GM12878 (cell line): ENCODE results near the gene SRCAP. TPM values are rescaled to one million over a fixed set of nuclear protein-coding genes. Genes with fewer than 3 reads are reported as not detected.
A peak's percentile ranks its signal among the peaks of the same experiment; 100 is the strongest.

ENCODE experiments used
- ATAC-seq: fragments of 200-7000 bp; cut with Tn5 transposase; 3 replicates; pipeline ENCODE4 v1.9.1; 2020; ENCODE audit warnings: mild to moderate bottlenecking, moderate library complexity
- BruUV-seq: library from RNA; stranded (reverse); fragments of 400-500 nt; replicated peaks from 2 replicates; lab custom pipeline; 2021; lab: Mats Ljungman, UMichigan
- CTCF ChIA-PET: fragments of 300-600 bp; sonication (Branson Sonifier 250); formaldehyde crosslinking; extraction: SDS; loops from one replicate; lab custom pipeline; 2021; ENCODE audit warnings: inconsistent platforms; lab: Yijun Ruan, JAX
- POLR2A ChIA-PET: fragments of 350-600 bp; formaldehyde crosslinking; extraction: SDS; loops from one replicate; lab custom pipeline; 2021; ENCODE audit warnings: inconsistent platforms; lab: Charles Lee
- RAD21 ChIA-PET: fragments of 300-600 bp; sonication (Branson Sonifier 250); formaldehyde crosslinking; loops from one replicate; lab custom pipeline; 2023; ENCODE audit warnings: antibody characterized with exemption; ENCODE audit not compliant: unreplicated experiment; lab: Charles Lee
- SMC1A ChIA-PET: fragments of 300-600 bp; sonication (Branson Sonifier 250); formaldehyde crosslinking; loops from one replicate; lab custom pipeline; 2023; ENCODE audit not compliant: unreplicated experiment, uncharacterized antibody; lab: Charles Lee
- DNase-seq: peaks from one replicate; pipeline ENCODE4 v3.0.0-alpha.2; 2011; ENCODE audit warnings: low read depth, low spot score
- FAIRE-seq: peaks from 3 replicates; lab custom pipeline; 2011; peaks lifted over from hg19 to GRCh38; lab: Jason Lieb, UNC
- H2AFZ ChIP-seq: 2 replicates; pipeline ENCODE4 v1.6.0; 2011; ENCODE audit warnings: low read depth, low read length, control low read depth; ENCODE audit not compliant: control insufficient read depth
- H3K27ac ChIP-seq: 2 replicates; pipeline ENCODE4 v1.5.1; 2011; ENCODE audit warnings: control low read depth; ENCODE audit not compliant: control insufficient read depth, insufficient read depth
- H3K27me3 ChIP-seq, 2 experiments: replicated peaks in 1 of 2; 2 replicates each; pipeline versions ENCODE4 v1.6.0 to v1.6.1; 2011; ENCODE audit warnings: low read length in 1 of 2; ENCODE audit not compliant: control insufficient read depth in 2 of 2, insufficient read depth in 2 of 2
- H3K36me3 ChIP-seq, 2 experiments: 2 replicates each; pipeline ENCODE4 v1.5.1; 2011; ENCODE audit warnings: low read length in 1 of 2; ENCODE audit not compliant: control insufficient read depth in 2 of 2, insufficient read depth in 2 of 2
- H3K4me1 ChIP-seq: 2 replicates; pipeline ENCODE4 v1.6.1; 2011; ENCODE audit warnings: mild to moderate bottlenecking, low read length, moderate library complexity, mixed read lengths; ENCODE audit not compliant: control insufficient read depth, insufficient read depth
- H3K4me2 ChIP-seq: 2 replicates; pipeline ENCODE4 v1.6.0; 2011; ENCODE audit warnings: control low read depth; ENCODE audit not compliant: control insufficient read depth, insufficient read depth
- H3K4me3 ChIP-seq: fragments of 200-600 bp; sonication (generic); 2 replicates; pipeline ENCODE4 v1.5.1; 2016
- H3K79me2 ChIP-seq: 2 replicates; pipeline ENCODE4 v1.6.0; 2011; ENCODE audit warnings: low read length; ENCODE audit not compliant: control insufficient read depth, insufficient read depth
- H3K9ac ChIP-seq: 2 replicates; pipeline ENCODE4 v1.8.0; 2011; ENCODE audit warnings: low read length, control low read depth, mixed read lengths; ENCODE audit not compliant: control insufficient read depth, insufficient read depth
- H3K9me3 ChIP-seq: replicated peaks from 3 replicates; pipeline ENCODE4 v1.5.1; 2011; ENCODE audit warnings: mild to moderate bottlenecking, low read length; ENCODE audit not compliant: control insufficient read depth, insufficient read depth
- H4K20me1 ChIP-seq: 2 replicates; pipeline ENCODE4 v1.6.0; 2011; ENCODE audit not compliant: control insufficient read depth, insufficient read depth
- ATF7 ChIP-seq: fragments of 450-650 bp; IDR thresholded peaks from 2 replicates; pipeline ENCODE4 v1.6.1; 2016; ENCODE audit warnings: low read depth, mild to moderate bottlenecking
- CHD4 ChIP-seq: fragments of 200-600 bp; sonication (generic); IDR thresholded peaks from 2 replicates; pipeline ENCODE4 v1.6.1; 2016; ENCODE audit warnings: mild to moderate bottlenecking
- PAX5 ChIP-seq: IDR thresholded peaks from 2 replicates; pipeline ENCODE4 v1.6.1; 2011; ENCODE audit warnings: low read depth, low read length, borderline replicate concordance
- POLR2AphosphoS2 ChIP-seq: IDR thresholded peaks from 2 replicates; pipeline ENCODE4 v1.6.1; 2011; ENCODE audit warnings: low read depth, mild to moderate bottlenecking, low read length, improper control_type of control experiment, moderate library complexity
- RUNX3 ChIP-seq: IDR thresholded peaks from 2 replicates; pipeline ENCODE4 v1.6.1; 2012; ENCODE audit warnings: low read length, inconsistent platforms
- TCF12 ChIP-seq: IDR thresholded peaks from 2 replicates; pipeline ENCODE4 v1.6.1; 2011; ENCODE audit warnings: low read depth, mild to moderate bottlenecking, low read length
- ZZZ3 ChIP-seq: IDR thresholded peaks from 2 replicates; pipeline ENCODE4 v1.6.1; 2011; ENCODE audit warnings: low read depth; ENCODE audit not compliant: control insufficient read depth, insufficient read length
- WGBS: methylation state at CpG from one replicate; pipeline ENCODE4 v1.1.6; 2016; ENCODE audit warnings: low lambda C conversion rate; ENCODE audit not compliant: insufficient replicate concordance, insufficient coverage; ENCODE audit errors: missing lambda C conversion rate; 5-methylcytosine and 5-hydroxymethylcytosine counted together
- in situ Hi-C: fragments of 300-500 bp; cut with MboI; formaldehyde crosslinking; loops from 9 replicates; pipeline ENCODE4 v1.14.3; 2018; ENCODE audit warnings: mixed read lengths
- intact Hi-C: fragments of 100-400 bp; cut with micrococcal nuclease; formaldehyde crosslinking; loops from one replicate; pipeline ENCODE4 v1.14.2; 2022; ENCODE audit not compliant: unreplicated experiment
- polyA plus RNA-seq, 11 experiments: library from polyadenylated mRNA; depleted of rRNA in 4 of 11; unstranded in 6 of 11; stranded (reverse) in 5 of 11; fragments of >200 nt; fragmentation: Nextera tagmentation in 4 of 11; fragmentation: Illumina TruSeq in 1 of 11; extraction: Ambion mirVana in 4 of 11; extraction: Trizol in 1 of 11; gene quantifications; 1 replicate in 1 of 11; 2 replicates in 10 of 11; pipeline versions ENCODE4 v1.2.1 to v1.2.3, GENCODE V29; 2011 to 2016; ENCODE audit warnings: inconsistent platforms in 2 of 11, missing spikeins in 2 of 11, low read depth in 1 of 11
- total RNA-seq, 4 experiments: library from RNA; depleted of rRNA in 3 of 4; stranded (reverse); fragments of >200 nt in 3 of 4; fragmentation: Illumina TruSeq in 1 of 4; extraction: Trizol in 1 of 4; gene quantifications; 2 replicates each; pipeline versions ENCODE4 v1.2.1 to v1.2.3, GENCODE V29; 2013 to 2021
- TF ChIP-seq, protein P1 (sequence below): fragments of 150-350 bp; IDR thresholded peaks from 2 replicates; pipeline ENCODE4 v1.6.1; 2016; ENCODE audit warnings: low read depth, low read length

SRCAP gene
- total and polyA plus RNA-seq, 10 of the 15 experiments (the other 5 are each of a cell fraction or from before 2014, with no cell fraction given) = 0.24 to 58.4 (median 11.6) TPM

DNA sequence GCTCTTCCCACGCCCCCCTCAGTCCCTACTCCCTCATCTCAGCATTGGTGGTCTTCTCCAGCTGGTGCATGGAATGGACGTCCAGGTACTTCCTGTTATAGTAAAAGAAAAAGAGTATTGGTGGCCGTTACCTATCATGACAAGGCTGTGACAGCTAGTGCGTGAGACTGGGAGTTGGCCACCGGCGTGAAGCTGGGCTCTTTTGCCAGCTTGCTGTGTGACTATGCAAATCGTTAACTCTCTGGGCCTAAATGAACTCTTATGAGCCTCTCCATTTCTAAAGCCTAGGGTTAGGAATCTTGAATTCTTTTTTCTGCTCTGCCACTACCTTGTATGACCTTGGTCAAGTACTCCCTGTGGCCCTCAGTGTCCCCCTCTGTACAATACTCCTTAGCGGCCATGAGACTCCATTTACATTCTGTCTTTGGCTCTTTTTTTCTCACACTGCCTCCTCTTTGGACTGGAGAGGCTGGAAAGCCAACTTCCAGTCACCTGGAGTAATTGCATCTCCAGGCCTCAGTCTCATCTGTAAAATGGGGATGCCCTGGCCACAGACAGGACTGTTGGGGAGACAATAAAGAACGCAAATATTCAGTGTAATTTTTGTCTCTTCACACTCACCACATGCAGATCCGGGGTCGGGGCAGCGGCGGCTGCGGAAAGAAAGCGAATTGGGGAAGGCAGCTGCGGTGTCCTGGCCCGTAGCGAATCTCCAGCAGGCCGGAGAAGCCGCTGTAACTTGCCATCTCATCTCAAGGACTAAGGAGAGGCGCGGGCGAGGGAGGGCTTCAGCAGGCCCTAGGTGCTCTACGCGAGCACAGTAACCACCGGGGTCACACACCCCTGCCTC, 61.8 kb downstream of the SRCAP start:
- Histone ChIP-seq H3K4me3 (peak overlapping the region; percentile 83), H3K27me3 (no peaks in the 10 kb centered on the region), H3K4me1 (peaks cover 9% of the 10 kb centered on the region), H4K20me1 (no peaks in the 10 kb centered on the region), H2AFZ (peak overlapping the region; percentile 94), H3K79me2 (peaks cover 15% of the 10 kb centered on the region), H3K4me2 (peak overlapping the region; percentile 93), H3K36me3 (peaks cover 14 to 20% of the 10 kb centered on the region in 2 experiments; a peak in 3 of 4 replicates), H3K27ac (peak overlapping the region; percentile 74), H3K9ac (peak overlapping the region; percentile 65), H3K9me3 (no peaks in the 10 kb centered on the region)
- no peak for ATAC-seq
- TSS peak; percentile 70 for BruUV-seq
- POLR2A ChIA-PET = interaction anchor here (0.5 to 1.6 kb wide), 3 partner anchors 13 to 67 kb away, joined by 4 to 9 read pairs (median 4); partner anchors contain the start of gene PHKG2
- in situ Hi-C loops (loop anchor here (25.0 kb wide), 1 partner anchor 1126 kb away; no protein-coding TSS in a partner anchor), intact Hi-C loops (loop anchor here (5.0 kb wide), 2 partner anchors 104 to 161 kb away; partner anchors contain the start of genes FBRS and FBXL19)
- no peak for TF ChIP-seq CHD4
- TF ChIP-seq POLR2AphosphoS2 = no peak
- TF ChIP-seq TCF12 = no peak
- TF ChIP-seq ATF7 = no peak
- no peak for TF ChIP-seq ZZZ3
- 0 out of 2 replicates have a peak, but pooled peaks have one; percentile 2 for TF ChIP-seq RUNX3
- TF ChIP-seq PAX5 = 0 out of 2 replicates have a peak, but pooled peaks have one; percentile 22
- TF ChIP-seq, protein P1, sequence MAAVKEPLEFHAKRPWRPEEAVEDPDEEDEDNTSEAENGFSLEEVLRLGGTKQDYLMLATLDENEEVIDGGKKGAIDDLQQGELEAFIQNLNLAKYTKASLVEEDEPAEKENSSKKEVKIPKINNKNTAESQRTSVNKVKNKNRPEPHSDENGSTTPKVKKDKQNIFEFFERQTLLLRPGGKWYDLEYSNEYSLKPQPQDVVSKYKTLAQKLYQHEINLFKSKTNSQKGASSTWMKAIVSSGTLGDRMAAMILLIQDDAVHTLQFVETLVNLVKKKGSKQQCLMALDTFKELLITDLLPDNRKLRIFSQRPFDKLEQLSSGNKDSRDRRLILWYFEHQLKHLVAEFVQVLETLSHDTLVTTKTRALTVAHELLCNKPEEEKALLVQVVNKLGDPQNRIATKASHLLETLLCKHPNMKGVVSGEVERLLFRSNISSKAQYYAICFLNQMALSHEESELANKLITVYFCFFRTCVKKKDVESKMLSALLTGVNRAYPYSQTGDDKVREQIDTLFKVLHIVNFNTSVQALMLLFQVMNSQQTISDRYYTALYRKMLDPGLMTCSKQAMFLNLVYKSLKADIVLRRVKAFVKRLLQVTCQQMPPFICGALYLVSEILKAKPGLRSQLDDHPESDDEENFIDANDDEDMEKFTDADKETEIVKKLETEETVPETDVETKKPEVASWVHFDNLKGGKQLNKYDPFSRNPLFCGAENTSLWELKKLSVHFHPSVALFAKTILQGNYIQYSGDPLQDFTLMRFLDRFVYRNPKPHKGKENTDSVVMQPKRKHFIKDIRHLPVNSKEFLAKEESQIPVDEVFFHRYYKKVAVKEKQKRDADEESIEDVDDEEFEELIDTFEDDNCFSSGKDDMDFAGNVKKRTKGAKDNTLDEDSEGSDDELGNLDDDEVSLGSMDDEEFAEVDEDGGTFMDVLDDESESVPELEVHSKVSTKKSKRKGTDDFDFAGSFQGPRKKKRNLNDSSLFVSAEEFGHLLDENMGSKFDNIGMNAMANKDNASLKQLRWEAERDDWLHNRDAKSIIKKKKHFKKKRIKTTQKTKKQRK = no peak
- SMC1A ChIA-PET = interaction anchor here (1.8 kb wide), 1 partner anchor 181 kb away, joined by 5 read pairs; no protein-coding TSS in a partner anchor
- DNase-seq = no peak
- RAD21 ChIA-PET = no interaction called here
- CTCF ChIA-PET = interaction anchor here (0.6 to 0.8 kb wide), 2 partner anchors 11 to 67 kb away, joined by 3 read pairs; no protein-coding TSS in a partner anchor
- WGBS = 12% methylated on average over 26 of the region's 26 CpGs
- peak; percentile 27 for FAIRE-seq
